ENCODE measurements around the gene ALDH1A2.

DNA sequence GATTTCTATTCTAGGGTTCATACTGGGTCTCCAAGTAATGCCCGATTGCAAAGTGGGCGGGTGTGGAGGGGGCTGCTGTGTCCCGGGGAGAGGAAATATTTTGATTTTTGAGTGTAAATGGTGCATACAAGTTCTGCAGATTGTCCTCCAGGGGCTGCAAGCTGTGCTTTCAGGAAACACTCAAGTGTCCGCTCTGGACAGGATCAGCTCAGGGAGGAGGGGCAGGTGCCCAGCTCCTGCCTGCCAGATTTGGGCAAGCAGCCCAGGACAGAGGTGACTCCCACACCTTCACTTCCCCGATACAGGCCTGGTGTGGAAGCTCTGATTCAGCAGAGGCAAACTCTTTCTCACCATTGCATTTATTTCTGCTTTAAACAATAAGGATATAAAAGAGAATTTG, 142.7 kb downstream of the ALDH1A2 start:
- TF ChIP-seq CTCF (IDR thresholded peaks at IDR 0.05; ENCODE audit: poor library complexity, severe bottlenecking) (no peak), EZH2 (IDR thresholded peaks at IDR 0.05; ENCODE audit: borderline replicate concordance, insufficient read depth, low read length, poor library complexity, severe bottlenecking) (no peak), POLR2AphosphoS5 (IDR thresholded peaks at IDR 0.05) (no peak)

Measured in neural cell (in vitro differentiated cells).